Gastroesophageal sphincter (tissue), 3 donors: Measurements from ENCODE around the gene CHTF18.

Experiments
- CTCF ChIP-seq, 4 experiments: fragments of 200-600 bp in 2 of 4; fragments of 450-650 bp in 2 of 4; sonication (generic) in 1 of 4; IDR thresholded peaks; one replicate each; pipeline ENCODE4 v1.5.1; 2017 to 2019; ENCODE audit warnings: antibody characterized with exemption in 4 of 4, mild to moderate bottlenecking in 2 of 4, moderate library complexity in 2 of 4
- EP300 ChIP-seq: sonication (generic); formaldehyde crosslinking; IDR thresholded peaks from one replicate; pipeline ENCODE4 v1.6.1; 2017; ENCODE audit warnings: antibody characterized with exemption, mild to moderate bottlenecking
- POLR2A ChIP-seq, 2 donors: fragments of 450-650 bp; IDR thresholded peaks; one replicate each; pipeline ENCODE4 v1.6.1; 2017; ENCODE audit warnings: antibody characterized with exemption in 2 of 2, mild to moderate bottlenecking in 2 of 2, moderate library complexity in 1 of 2
- POLR2AphosphoS5 ChIP-seq: sonication (generic); formaldehyde crosslinking; IDR thresholded peaks from one replicate; pipeline ENCODE4 v1.6.1; 2017; ENCODE audit warnings: antibody characterized with exemption

GRCh38 chr16:763369-764183 is 24.8 kb upstream of the CHTF18 start:
- no peak for TF ChIP-seq CTCF (IDR thresholded peaks at IDR 0.05)
- no peak for TF ChIP-seq POLR2A (IDR thresholded peaks at IDR 0.05)
- TF ChIP-seq POLR2AphosphoS5: no peak
- no peak for TF ChIP-seq EP300
